ENCODE measurements around the gene OR1B1.
"Not testable (repeated sequence)": the region's sequence is repeated elsewhere in the genome, so short reads cannot be mapped to it uniquely, and the experiment has no call there.

The OR1B1 gene

DNA sequence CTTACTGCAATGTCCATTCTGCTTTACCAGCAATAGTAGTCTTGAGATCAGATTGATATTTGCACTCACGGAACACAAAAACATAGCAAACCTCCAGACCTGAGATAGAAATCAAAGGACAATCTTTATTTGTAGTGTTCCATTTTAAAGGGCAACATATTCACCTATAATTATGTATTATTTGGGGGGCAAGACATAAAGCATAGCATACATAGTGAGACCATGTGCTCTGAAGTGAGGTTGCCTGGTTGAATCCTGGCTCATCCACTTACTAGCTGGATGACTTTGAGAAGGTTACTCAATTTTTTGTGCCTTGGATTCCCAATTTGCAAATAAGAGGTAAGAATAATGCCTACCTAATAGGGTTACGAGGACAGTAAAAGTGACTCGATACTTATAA is at the start of gene OR1B1:
Gene OR1B1 (minus strand): TSS at position 101 of the 400 bp plus-strand sequence.
- no peak for DNase-seq

DNA sequence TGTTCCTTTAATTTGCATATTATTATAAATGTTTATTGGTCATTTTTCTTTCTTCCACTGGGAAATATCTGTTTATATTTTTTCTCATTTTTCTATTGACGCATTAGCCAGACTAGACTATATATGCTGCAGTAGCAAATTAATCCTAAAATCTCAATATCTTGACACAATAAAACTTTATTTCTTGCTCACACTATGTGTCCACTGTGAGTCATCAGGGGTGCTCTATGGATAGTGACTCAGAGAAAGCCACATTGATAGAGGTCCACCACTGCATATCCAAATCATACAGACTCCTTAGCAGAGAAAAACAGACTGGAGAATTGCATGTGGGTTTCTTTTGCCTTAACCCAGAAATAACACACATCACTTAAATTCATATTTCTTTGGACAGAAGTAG is 38.3 kb upstream of the OR1B1 start:
- no peak for DNase-seq

DNA sequence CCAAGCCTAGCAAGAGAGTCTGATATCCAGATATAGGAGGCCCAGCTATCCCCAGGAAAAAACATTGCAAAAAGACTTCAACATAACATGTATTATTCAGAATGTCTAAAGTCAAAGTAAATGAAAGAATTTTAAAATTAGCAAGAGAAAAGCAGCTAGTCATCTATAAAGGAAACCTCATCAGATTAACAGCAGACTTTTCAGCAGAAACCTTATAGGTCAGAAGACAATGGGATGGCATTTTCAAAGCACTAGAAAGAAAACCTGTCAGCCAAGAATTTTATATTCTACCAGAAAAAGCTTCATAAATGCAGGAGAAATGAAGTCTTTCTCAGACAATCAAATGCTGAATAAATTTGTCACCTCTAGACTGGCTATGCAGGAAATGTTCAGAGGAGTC is 27.4 kb upstream of the OR1B1 start:
- DNase-seq, result no peak

DNA sequence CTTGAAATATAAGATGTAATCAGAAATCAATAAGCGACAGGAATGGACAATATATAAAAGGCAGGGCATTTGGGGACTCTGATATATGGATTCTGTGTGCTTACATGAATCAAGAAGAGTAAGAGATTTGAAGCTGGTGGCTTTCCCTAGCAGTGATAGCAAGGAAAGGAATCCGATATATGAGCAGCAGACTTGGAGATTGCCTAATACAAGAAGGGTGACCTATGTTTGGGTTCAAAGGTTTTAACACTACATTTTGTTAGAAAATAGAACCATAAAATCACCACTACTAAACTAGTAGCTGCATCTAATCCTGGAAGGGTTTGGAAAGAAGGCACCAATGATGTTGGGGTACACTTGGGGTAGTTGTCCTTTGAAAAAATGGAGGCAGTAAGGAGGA is 15.1 kb upstream of the OR1B1 start:
- DNase-seq, result no peak

DNA sequence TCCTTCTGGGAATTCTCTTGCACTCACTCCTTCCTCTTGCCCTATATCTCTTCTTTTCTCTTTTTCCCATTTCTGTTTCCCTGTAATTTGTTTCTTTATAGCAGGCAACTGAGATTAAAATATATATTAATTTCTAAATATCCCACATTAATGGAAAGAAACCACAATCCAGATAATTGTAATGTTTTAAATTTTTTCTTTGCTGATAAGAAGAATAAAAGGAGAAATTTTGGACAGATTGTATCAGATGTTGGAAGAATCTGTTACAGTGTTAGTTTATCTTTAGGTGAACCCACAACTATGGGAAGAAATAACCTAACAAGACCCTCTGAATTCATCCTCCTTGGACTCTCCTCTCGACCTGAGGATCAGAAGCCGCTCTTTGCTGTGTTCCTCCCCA is 4.0 kb upstream of the OR1B1 start, which contains the start of gene OR1L1:
Gene OR1L1 (plus strand): TSS at position 301 of the 400 bp plus-strand sequence. CDS start 0 bp downstream, at position 301.
- no peak for DNase-seq

DNA sequence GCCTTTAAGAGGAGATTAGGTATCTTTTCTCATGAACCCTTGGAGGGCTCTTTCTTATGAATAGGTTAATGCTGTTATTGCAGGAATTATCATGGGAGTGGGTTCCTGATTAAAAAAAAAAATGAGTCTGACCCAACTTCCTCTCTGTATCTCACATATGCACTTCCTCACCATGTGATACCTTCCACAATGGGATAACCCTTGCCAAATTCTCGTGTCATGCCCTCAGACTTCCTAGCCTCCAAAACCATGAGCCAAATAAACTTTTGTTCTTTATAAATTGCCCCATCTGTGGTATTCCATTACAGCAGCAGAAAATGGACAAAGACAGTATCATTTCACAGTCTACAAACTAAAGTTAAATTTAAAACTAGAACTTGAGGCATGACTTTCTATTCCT is 1.0 kb downstream of the OR1B1 start:
- no peak for DNase-seq

DNA sequence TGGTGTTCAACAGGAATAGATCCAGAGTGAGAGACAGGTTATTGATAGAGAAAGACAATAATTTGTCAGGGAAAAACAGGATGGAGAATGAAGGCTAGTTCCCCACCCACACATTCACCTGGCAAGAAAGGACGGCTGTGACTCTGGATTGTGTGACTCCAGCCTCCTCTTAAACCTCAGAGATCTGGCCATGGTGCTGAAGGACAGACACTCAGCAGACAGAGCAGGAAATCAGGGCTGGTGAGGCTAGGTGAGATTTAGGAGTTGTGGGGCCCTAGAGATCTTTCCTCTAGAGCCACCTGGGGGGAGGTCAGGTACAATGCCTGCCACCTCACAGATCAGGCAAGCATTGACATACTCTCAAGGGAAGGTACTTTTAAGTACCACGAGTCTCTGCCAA is 15.2 kb downstream of the OR1B1 start:
- peak; percentile 26 for DNase-seq

DNA sequence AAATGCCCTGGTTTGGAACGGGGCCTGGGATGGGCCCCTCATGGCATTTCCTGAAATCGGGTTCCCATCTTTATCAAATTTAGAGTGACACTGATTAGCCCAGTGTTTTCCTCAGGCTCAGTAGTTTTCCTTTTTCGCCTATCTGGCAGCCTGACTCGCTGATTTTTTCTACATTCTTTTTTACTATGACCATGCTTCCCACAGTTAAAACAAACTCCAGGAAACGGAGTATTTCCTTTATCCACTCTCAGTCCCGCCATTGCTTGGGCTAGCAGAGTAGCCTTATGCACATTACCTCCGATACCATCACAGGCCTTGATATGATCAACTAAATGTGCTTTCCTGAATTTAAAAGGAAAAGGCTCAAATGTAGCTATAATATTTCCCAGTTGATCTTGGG is 37.4 kb downstream of the OR1B1 start:
- no peak for DNase-seq

DNA sequence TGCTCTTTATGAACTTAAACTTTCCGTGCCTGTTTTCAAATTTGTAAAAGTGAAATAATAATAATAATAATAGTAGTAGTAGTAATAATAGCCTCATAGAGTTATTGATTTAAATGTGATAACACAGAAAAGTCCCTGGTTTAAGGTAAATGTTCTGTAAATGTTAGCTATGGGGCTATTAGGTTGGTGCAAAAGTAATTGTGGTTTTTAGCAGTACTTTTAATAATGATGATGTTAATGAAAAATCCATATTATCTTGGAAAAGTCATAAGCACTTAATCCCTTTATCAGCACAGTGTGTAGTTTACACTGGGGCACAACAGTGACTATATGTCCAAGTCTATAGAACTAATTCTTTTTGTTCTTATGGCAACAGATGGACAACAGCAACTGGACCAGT is 43.1 kb downstream of the OR1B1 start, which contains the start of gene OR1Q1:
Gene OR1Q1 (plus strand): TSS at position 377 of the 400 bp plus-strand sequence. CDS start 0 bp downstream, at position 377.
- DNase-seq, result no peak

DNA sequence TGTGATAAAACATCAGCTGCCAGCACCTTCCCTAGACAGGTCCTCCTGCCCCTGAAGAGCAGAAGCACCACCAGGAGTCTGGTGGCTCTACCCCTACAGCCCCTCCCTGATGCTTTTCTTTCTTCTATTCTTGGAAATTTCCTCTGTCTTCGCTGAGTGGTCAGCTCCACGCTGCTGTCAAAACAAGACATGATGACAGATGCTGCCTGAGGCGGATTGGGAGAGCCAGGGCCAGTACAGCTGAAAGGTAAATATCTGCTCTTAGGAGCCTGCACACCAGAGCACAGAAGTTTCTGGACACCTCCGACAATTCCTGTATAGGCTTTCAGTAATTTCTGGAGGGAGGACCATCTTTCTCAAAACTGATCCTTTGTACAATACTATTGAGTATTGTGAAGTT is 47.6 kb downstream of the OR1B1 start:
- no peak for DNase-seq

DNA sequence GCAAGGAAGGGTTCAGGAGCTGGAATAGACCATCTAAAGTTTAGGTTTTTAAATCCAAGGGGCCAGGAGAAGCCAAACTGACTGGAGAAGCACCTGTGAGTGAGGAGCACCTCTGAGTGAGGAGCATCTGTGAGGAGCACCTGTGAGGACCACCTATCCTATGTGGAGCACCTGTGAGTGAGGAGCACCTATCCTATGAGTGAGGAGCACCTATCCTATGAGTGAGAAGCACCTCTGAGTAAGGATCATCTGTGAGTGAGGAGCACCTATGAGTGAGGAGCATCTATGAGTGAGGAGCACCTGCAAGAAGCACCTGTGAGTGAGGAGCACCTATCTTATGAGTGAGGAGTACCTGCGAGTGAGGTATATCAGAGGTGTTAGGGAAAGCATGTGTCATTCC is 50.8 kb downstream of the OR1B1 start:
- DNase-seq, result no peak

DNA sequence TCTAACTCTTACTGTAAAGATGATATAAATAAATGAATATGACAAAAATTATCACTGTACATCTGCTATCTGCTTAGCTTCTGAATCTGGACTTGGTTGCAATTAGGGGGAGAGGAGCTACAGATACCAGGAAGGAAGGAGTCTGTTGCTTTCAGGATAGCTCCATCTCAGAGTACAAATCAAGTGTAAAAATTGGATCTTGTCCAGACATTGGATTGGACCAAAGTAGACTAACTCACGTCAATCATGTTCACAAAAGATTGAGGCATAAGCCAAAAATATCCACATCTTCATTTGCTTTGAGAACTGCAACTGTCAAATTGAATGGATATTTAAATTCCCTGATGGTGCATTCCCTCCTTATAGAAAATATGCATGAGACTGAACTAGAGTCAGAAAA is 51.7 kb downstream of the OR1B1 start:
- no peak for DNase-seq

DNA sequence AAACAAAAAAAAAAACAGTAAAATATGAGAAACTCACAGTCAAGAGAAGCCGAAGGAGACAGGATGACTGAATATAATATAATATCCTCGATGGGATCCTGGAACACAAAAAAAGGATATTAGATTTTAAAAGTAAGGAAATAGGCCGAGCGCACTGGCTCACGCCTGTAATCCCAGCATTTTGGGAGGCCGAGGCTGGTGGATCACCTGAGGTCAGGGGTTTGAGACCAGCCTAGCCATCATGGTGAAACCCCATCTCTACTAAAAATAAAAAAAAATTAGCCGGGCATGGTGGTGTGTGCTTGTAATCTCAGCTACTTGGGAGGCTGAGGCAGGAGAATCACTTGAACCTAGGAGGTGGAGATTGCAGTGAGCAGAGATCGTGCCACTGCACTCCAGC is 74.1 kb downstream of the OR1B1 start, which contains the start of gene OR1L8:
Gene OR1L8 (minus strand): TSS at position 101 of the 400 bp plus-strand sequence. CDS start 14,907 bp downstream, outside the sequence.
- not testable (repeated sequence) for DNase-seq

DNA sequence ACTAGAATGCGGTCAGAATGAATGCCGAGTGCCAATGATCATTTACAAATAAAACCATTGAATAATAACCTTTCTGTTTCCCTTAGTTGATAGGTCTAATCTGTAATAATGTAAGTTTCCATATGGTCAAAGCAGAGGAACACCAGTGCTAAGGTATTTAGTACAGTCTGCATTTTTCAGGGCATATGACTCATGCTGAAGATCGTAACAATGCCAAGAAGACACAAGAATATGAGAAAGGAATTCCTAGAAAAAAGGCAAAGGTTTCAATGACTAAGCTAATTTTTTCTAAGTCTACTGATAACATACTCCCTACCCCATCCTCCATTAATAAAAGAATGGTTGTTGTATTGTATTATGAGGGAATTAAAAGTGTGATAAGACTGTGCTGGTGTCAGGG is 77.1 kb downstream of the OR1B1 start:
- DNase-seq, result peak; percentile 54

DNA sequence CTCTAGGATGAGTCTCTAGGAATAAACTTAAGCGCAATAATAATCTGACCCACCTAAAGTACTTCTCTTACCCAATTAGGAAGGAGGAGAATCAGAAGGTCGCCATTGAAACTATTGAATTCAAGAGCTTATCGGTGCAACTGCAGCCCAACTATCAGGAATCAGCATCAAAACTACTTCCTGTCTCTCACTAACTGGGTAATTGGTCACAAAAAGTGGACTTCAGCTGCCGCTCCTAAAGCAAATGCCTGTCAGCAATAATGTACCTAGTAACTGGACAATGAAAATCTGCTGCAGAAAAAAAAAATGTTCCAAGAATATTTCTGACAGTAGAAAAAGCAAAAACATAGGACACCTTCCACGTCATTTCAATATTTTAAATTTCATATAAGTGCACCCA is 77.6 kb downstream of the OR1B1 start:
- no peak for DNase-seq

Measured in hematopoietic multipotent progenitor cell treated with erythropoietin and hydrocortisone succinate and interleukin-3 and kit ligand, for 6 days (in vitro differentiated cells).